ENCODE results near the gene TM9SF1. TPM values are rescaled to one million over a fixed set of nuclear protein-coding genes. Genes with fewer than 3 reads are reported as not detected.

TM9SF1 gene
- total RNA-seq, 1 experiment from 2014 or later, result 44.7 TPM

DNA sequence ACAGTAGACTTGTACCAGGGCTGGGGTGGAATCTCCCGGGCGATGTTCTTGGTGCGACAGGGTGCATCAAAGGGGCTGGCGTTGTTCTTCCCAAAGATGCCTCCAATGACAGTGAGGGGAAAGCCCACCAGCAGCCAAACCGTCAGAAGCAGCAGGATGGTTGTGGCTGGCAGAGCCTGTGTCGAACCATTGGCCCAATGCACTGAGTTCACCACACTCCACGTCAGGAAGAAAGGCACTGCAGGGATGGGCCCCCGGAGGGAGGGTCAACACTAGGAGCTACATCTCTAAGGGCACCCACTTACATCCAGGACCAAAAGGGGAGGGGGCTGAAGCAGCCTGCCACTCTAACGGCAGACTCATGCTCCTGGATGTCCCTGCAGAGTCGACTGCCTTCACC, 4.8 kb downstream of the TM9SF1 start:
- Histone ChIP-seq H3K36me3 (ENCODE audit: control insufficient read depth, insufficient read depth, low read length) (peaks cover under 1% of the 10 kb centered on the region; the same call in 1 of the 2 replicates), H3K4me1 (ENCODE audit: control insufficient read depth, insufficient read depth, low read length) (peaks cover 10% of the 10 kb centered on the region; the same call in 1 of the 2 replicates), H3K4me3 (ENCODE audit: low read depth in 2 of 2, low read length in 2 of 2) (no peak overlapping the region), H3K27me3 (ENCODE audit: control insufficient read depth, insufficient read depth, low read length) (no peaks in the 10 kb centered on the region), H3K9me3 (ENCODE audit: control insufficient read depth, insufficient read depth, low read depth, low read length) (no peaks in the 10 kb centered on the region), H3K27ac (ENCODE audit: low read length) (no peak overlapping the region)
- intact Hi-C loops (cut with micrococcal nuclease; ENCODE audit: unreplicated experiment), result no loop called here
- in situ Hi-C loops (cut with HindIII; ENCODE audit: low pct_unique_long_range_greater_than_20kb, low sequenced_read_pairs), result no loop called here
- ATAC-seq (no peak), DNase-seq (ENCODE audit: low read depth, low spot score) (no peak)
- no TSS peak for BruUV-seq (replicated peaks)
- ChIA-PET CTCF (no interaction called here), POLR2A (no interaction called here)
- no peak for TF ChIP-seq SIN3A (IDR thresholded peaks at IDR 0.05; ENCODE audit: borderline replicate concordance, insufficient read depth, low read depth, low read length)
- TF ChIP-seq, protein P1, sequence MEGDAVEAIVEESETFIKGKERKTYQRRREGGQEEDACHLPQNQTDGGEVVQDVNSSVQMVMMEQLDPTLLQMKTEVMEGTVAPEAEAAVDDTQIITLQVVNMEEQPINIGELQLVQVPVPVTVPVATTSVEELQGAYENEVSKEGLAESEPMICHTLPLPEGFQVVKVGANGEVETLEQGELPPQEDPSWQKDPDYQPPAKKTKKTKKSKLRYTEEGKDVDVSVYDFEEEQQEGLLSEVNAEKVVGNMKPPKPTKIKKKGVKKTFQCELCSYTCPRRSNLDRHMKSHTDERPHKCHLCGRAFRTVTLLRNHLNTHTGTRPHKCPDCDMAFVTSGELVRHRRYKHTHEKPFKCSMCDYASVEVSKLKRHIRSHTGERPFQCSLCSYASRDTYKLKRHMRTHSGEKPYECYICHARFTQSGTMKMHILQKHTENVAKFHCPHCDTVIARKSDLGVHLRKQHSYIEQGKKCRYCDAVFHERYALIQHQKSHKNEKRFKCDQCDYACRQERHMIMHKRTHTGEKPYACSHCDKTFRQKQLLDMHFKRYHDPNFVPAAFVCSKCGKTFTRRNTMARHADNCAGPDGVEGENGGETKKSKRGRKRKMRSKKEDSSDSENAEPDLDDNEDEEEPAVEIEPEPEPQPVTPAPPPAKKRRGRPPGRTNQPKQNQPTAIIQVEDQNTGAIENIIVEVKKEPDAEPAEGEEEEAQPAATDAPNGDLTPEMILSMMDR (IDR thresholded peaks at IDR 0.05), result no peak
- TF ChIP-seq, protein P2, sequence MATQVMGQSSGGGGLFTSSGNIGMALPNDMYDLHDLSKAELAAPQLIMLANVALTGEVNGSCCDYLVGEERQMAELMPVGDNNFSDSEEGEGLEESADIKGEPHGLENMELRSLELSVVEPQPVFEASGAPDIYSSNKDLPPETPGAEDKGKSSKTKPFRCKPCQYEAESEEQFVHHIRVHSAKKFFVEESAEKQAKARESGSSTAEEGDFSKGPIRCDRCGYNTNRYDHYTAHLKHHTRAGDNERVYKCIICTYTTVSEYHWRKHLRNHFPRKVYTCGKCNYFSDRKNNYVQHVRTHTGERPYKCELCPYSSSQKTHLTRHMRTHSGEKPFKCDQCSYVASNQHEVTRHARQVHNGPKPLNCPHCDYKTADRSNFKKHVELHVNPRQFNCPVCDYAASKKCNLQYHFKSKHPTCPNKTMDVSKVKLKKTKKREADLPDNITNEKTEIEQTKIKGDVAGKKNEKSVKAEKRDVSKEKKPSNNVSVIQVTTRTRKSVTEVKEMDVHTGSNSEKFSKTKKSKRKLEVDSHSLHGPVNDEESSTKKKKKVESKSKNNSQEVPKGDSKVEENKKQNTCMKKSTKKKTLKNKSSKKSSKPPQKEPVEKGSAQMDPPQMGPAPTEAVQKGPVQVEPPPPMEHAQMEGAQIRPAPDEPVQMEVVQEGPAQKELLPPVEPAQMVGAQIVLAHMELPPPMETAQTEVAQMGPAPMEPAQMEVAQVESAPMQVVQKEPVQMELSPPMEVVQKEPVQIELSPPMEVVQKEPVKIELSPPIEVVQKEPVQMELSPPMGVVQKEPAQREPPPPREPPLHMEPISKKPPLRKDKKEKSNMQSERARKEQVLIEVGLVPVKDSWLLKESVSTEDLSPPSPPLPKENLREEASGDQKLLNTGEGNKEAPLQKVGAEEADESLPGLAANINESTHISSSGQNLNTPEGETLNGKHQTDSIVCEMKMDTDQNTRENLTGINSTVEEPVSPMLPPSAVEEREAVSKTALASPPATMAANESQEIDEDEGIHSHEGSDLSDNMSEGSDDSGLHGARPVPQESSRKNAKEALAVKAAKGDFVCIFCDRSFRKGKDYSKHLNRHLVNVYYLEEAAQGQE (IDR thresholded peaks at IDR 0.05; ENCODE audit: insufficient read depth in 1 of 2, low read depth in 2 of 2, low read length in 1 of 2), result no peak
- TF ChIP-seq TCF7L2 (IDR thresholded peaks at IDR 0.05; ENCODE audit: low read depth, low read length), result no peak

DNA sequence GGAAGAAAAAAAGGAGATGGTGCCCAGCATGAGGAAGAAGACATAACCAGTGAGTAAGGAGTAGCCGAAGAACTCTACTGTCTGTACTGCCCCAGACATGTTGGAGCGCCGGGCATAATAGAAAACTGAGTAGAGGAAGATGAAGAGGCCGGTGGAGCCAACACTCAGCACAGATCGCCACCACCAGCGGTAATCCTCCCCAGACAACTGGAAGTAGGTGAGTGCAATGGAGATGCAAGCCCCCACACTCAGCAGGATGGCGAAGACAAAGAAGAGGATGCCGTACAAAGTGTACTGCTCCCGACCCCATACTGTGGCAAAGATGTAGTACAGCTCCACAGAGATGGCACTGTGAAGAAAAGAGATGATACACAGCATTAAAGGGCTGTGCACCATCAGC, 5.8 kb downstream of the TM9SF1 start:
- Histone ChIP-seq H3K27me3 (ENCODE audit: control insufficient read depth, insufficient read depth, low read length) (no peaks in the 10 kb centered on the region), H3K9me3 (ENCODE audit: control insufficient read depth, insufficient read depth, low read depth, low read length) (no peaks in the 10 kb centered on the region), H3K4me3 (ENCODE audit: low read depth in 2 of 2, low read length in 2 of 2) (no peak overlapping the region; a peak in 2 of 4 replicates), H3K27ac (ENCODE audit: low read length) (peak overlapping the region; percentile 83; the same call in 1 of the 2 replicates), H3K4me1 (ENCODE audit: control insufficient read depth, insufficient read depth, low read length) (peaks cover 10% of the 10 kb centered on the region; the same call in 1 of the 2 replicates), H3K36me3 (ENCODE audit: control insufficient read depth, insufficient read depth, low read length) (peaks cover 2% of the 10 kb centered on the region; the same call in 1 of the 2 replicates)
- CTCF ChIA-PET, result no interaction called here
- TF ChIP-seq, protein P1 (IDR thresholded peaks at IDR 0.05), result no peak
- TF ChIP-seq SIN3A (IDR thresholded peaks at IDR 0.05; ENCODE audit: borderline replicate concordance, insufficient read depth, low read depth, low read length) (no peak), POLR2AphosphoS5 (IDR thresholded peaks at IDR 0.05; ENCODE audit: low read depth, low read length) (no peak), TCF7L2 (IDR thresholded peaks at IDR 0.05; ENCODE audit: low read depth, low read length) (no peak)
- TF ChIP-seq, protein P2 (IDR thresholded peaks at IDR 0.05; ENCODE audit: insufficient read depth in 1 of 2, low read depth in 2 of 2, low read length in 1 of 2), result no peak
- intact Hi-C loops (cut with micrococcal nuclease; ENCODE audit: unreplicated experiment) (no loop called here), in situ Hi-C loops (cut with HindIII; ENCODE audit: low pct_unique_long_range_greater_than_20kb, low sequenced_read_pairs) (no loop called here)
- POLR2A ChIA-PET, result interaction anchor here (1.0 kb wide), 1 partner anchor 53 kb away, joined by 6 read pairs; the partner anchor contains the start of gene TINF2
- DNase-seq (ENCODE audit: low read depth, low spot score) (no peak), ATAC-seq (no peak)
- BruUV-seq (replicated peaks), result no TSS peak

Data from Panc1 (cell line).